HG03175 (cell line): ENCODE results near the gene PCDHGB2.
"Not testable (repeated sequence)": the region's sequence is repeated elsewhere in the genome, so short reads cannot be mapped to it uniquely, and the experiment has no call there.

Experiments
- ATAC-seq: cut with Tn5 transposase; IDR thresholded peaks from one replicate; pipeline ENCODE4 v1.9.1; 2021; ENCODE audit warnings: mild to moderate bottlenecking, moderate library complexity; ENCODE audit not compliant: unreplicated experiment

PCDHGB2 gene

DNA sequence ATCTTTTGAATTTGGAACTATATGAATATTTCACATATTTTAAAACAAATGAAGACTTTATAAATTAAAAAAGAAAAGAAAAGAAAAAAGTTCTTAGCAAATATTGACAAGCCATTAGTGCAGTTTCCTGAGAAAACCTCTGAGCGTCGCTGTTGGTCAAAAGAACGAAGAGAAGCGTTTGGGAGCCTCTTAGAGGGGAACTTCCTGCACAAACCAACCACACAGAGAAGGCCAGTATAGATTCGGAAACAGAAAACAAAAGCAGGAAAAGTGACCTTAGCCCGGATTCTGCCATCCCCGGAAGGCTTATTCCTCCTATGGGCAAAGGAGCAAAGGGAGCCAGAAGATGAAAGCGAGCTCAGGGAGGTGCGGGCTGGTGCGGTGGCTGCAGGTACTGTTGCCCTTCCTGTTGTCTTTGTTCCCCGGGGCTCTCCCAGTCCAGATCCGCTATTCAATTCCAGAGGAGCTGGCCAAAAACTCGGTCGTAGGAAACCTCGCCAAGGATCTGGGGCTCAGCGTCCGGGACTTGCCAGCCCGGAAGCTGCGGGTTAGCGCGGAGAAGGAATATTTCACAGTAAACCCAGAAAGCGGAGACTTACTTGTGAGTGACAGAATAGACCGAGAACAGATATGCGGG is at the start of gene PCDHGB2:
Gene PCDHGB2 (plus strand): TSS at position 205 of the 637 bp plus-strand sequence. CDS start 142 bp downstream, at position 347.
- ATAC-seq: peak; percentile 39

DNA sequence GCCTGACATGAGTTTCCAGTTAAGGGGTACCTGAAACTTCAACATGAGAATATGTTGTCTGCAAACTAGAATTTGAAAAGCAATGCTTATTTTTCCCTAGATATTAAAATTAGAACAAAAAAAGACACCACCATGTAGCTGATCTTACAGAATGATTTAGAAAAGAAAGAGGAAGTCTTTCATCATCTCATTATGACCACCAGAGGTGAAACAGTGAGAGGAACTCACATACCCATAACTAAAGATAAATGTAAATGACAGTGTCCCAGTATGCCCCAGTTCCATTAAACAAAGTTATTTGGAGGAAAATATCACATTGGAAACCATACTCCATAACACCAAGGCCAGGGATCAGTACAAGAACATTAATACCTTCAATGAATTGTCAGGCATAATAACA is 46.1 kb upstream of the PCDHGB2 start:
- ATAC-seq: no peak

DNA sequence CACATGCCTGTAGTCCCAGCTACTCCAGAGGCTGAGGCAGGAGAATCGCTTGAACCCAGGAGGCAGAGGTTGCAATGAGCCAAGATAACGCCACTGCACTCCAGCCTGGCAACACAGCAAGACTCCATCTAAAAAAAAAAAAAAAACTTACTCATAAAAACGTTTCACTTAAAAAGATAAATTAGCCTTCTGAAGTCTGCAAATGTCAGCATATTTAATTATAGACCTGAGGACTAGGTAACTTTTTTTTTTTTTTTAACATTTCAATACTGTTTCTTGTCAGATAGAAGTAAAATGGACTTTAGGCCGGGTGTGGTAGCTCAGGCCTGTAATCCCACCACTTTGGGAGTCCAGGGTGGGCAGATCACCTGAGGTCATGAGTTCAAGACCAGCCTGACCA is 42.8 kb upstream of the PCDHGB2 start:
- not testable (repeated sequence) for ATAC-seq

DNA sequence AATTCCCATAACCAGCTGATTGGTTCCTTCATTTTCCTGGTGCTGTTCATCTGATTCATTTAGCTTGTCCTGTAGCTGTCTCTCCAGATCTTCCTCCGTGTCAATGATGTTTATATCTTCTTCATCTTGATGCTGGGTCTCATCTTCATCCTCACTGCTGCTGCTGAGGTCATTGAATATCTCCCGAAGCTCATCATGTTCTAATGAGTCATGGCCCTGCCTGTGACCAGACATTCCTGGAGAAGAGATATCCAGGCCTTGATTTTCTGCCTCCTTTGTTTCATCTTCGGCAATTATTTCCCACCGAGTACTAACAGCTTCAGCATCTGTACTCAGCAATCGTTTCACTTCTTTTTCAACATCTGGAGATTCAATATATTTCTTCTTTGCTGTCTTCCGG is 40.6 kb upstream of the PCDHGB2 start:
- ATAC-seq: no peak

DNA sequence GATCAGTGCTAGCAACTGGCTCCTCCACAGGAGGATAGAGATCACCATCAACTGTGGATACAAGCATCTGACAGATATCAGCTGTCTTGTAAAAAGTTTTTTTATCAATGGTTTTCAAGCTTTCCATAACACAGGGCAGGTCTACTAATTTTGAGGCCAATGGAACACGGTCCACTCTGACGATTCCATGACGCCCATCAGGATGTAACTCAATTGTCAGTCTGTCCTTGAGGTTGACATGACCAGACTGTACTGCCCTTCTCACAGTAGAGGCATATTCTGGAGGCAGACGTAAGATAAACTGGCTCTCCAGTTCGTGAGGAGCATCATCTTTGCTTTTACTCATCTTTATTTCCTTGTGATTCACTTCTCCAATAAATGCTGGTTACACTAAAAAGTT is 40.1 kb upstream of the PCDHGB2 start:
- ATAC-seq: no peak

DNA sequence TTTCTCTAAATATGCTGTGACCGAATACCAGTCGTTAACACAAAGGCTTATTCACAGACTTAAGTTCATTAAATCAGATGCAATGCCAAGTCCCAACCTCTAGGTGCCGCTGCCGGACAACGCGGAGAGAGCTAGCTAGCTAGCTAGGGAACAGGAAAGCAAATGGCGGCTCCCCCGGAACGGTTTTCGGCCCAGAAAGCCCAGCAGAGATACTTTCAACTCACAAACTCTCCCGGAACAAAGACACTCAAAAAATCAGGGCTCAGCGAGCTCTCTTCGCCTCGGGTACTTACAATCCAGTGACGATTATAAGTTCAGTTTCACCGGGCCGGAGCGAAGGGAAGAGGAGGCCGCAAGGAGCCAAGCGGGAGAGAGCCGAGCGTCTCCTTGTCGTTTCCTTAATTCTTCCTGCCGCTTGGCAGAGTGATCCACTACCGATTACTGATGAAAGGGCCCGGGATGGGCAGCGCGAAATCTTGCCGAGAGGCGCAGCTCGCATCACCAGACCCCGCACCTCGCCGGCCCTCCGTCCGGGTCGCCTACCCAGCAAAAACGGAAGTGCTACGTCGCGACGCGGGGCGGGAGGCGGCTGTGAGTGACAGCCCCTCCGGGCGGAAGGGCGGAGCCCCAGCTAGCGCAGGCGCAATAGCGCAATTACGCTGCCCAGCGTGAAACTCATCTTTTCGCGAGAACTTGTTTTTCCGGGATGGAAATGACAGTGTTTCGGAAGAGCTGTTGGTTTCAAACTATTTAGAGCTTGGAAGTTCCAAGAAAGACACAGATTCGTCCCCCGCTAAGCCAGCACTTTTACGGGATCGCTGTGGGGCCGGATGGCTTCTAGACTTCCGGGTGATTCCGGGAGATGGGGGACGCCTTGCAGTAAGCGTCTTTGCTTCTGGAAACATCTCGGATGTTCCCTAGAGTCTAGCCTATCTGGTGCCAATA is 39.3 kb upstream of the PCDHGB2 start, which contains the start of gene TAF7:
Gene TAF7 (minus strand): TSS at position 560 of the 945 bp plus-strand sequence. CDS start 740 bp downstream, outside the sequence.
- peak; percentile 93 for ATAC-seq

DNA sequence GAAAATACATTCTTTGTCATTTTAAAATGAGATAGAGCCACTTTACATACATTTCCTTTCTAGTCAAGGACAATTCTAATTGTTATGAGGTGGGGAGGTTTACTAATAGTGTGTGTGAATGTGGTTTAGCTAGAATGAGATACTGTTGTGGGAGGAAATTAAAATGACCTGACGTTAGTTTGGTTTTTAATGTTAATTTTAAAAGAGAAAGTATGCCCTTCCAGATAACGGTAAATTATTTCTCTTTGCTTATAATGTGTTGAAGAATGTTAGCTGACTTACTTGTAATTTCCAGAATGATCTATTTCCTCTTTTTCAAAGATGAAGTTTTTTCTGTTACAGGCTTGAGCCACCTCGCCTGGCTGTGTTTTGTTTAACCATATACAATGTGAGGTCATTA is 37.5 kb upstream of the PCDHGB2 start:
- no peak for ATAC-seq

DNA sequence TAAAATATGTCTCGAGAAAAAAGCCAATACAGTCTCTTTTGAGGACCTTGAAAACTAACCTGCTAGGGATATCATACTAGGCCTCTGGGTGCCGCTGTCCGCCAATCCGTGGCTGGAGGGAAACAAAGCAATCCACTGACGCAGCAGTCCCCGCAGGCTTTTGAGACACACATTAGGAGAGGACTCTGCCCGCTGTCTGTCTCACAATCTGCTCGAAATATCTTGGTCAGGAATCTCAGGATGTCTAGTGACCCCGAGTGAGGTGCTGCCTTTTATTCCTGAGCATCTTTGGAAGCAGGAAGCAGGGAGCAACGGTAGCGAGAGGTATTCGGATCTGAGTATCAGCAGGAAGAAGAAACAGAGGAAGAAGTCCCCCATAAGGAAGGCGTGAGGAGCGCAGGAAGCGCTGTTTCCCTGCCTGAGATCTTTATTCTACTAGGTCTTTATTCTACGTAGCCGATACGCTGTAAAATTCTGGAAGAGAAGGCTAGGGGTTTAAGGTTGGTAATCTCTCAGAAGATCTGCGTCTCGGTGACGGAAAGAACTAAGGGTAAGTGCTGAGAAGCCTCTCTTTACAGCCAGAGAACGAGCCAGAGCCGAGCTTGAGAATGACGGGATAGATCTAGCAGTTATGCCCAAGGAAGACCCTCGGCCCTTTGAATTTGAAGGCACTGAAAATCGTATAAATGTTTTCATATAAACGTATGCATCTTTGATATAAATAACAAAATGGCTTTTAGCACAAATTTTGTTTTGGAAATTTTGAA is 33.5 kb upstream of the PCDHGB2 start:
- ATAC-seq: peak; percentile 80

DNA sequence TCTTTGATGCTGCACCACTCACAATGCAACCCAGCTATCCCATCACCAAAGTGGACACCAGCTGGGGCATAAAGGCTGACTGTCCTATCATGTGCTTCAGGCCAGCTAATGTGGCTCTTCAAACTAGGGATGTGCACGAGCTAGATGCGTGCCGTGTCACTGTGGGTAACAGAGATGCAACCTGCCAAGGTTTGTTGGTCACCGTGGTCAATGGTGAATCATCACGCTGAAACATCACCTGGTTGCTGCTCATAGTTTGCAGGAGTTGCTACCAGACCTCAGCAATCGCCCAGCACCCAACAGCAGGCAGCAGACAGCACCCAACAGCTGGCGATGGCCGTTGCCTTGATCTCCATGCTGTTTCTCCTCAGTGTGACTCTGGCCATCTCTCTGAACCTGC is 31.6 kb upstream of the PCDHGB2 start:
- no peak for ATAC-seq

DNA sequence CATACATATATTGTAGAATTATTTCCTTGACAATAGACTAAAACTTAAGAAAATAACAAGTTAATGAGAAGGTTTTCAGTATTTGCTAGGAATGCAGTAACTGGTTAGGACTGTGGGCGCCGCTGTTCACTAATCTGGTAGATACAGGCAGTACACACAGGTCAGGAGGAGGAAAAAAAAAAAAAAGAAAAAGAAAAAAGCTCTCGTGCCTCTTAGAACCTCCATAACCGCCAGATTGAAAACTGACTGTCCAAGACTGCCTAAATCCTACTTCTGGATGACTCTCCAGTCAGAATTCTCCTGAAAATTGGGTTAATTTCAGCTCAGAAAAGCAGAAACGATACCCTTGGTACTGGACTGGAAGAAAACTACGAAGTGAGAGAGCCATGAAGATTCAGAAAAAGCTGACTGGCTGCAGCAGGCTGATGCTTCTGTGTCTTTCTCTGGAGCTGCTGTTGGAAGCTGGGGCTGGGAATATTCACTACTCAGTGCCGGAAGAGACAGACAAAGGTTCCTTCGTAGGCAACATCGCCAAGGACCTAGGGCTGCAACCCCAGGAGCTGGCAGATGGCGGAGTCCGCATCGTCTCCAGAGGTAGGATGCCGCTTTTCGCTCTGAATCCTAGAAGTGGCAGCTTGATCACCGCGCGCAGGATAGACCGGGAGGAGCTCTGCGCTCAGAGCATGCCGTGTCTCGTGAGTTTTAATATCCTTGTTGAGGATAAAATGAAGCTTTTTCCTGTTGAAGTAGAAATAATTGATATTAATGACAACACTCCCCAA is 29.3 kb upstream of the PCDHGB2 start, which contains the start of gene PCDHGA1:
Gene PCDHGA1 (plus strand): TSS at position 216 of the 782 bp plus-strand sequence.
- no peak for ATAC-seq

DNA sequence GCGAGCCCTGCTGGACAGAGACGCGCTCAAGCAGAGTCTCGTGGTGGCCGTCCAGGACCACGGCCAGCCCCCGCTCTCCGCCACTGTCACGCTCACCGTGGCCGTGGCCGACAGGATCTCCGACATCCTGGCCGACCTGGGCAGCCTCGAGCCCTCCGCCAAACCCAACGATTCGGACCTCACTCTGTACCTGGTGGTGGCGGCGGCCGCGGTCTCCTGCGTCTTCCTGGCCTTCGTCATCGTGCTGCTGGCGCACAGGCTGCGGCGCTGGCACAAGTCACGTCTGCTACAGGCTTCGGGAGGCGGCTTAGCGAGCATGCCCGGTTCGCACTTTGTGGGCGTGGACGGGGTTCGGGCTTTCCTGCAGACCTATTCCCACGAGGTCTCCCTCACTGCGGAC is 27.2 kb upstream of the PCDHGB2 start:
- not testable (repeated sequence) for ATAC-seq

DNA sequence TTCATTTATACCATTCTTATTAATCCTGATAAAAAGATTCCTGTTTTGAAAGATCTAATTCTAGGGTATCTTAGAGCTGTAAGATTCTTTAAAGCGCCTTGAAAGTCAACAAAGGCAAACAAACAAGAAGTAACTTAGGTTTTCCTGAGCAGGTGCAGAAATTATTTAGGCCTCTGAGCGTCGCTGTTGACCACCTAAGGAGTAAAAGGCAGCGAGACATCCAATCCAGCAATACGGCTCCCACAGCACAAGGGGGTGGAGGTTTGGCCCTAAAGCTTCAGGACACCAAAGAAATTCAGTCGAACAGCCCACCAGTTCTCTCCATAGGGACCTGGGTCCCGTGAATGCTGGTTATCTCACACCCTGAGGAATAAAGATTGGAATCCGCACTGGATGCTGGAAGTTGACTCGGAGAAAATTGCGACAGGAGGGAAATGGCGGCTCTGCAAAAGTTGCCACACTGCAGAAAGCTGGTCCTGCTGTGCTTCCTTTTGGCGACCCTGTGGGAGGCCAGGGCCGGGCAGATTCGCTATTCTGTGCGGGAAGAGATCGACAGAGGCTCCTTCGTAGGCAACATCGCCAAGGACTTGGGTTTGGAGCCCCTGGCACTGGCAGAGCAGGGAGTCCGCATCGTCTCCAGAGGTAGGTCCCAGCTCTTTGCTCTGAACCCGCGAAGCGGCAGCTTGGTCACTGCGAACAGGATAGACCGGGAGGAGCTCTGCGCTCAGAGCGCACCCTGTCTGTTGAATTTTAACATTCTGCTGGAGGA is 21.1 kb upstream of the PCDHGB2 start, which contains the start of gene PCDHGA2:
Gene PCDHGA2 (plus strand): TSS at position 223 of the 769 bp plus-strand sequence.
- ATAC-seq: no peak

DNA sequence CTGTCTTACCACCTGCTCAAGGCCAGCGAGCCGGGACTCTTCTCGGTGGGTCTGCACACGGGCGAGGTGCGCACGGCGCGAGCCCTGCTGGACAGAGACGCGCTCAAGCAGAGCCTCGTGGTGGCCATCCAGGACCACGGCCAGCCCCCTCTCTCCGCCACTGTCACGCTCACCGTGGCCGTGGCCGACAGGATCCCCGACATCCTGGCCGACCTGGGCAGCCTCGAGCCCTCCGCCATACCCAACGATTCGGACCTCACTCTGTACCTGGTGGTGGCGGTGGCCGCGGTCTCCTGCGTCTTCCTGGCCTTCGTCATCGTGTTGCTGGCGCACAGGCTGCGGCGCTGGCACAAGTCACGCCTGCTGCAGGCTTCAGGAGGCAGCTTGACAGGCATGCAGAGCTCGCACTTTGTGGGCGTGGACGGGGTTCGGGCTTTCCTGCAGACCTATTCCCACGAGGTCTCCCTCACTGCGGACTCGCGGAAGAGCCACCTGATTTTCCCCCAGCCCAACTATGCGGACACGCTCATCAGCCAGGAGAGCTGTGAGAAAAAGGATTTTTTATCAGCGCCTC is 18.9 kb upstream of the PCDHGB2 start:
- not testable (repeated sequence) for ATAC-seq

DNA sequence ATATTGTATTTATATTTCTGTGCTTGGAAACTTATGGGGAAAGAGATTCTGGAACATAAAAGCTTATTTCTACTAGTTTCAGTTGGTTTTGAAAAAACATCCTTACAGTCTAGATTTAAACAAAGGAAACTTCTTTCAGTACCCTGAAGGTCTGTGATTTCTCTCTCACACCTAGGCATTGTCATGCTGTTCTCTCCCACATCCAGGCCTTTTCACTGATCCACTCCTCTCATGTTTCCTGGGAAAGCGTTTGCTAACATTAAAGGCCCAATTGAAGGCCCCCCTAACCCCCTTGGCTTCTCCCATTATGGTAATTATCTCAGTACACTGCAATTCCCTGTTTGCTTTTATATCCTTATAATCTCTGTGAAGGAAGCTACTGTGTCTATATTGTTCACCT is 17.0 kb upstream of the PCDHGB2 start:
- no peak for ATAC-seq

DNA sequence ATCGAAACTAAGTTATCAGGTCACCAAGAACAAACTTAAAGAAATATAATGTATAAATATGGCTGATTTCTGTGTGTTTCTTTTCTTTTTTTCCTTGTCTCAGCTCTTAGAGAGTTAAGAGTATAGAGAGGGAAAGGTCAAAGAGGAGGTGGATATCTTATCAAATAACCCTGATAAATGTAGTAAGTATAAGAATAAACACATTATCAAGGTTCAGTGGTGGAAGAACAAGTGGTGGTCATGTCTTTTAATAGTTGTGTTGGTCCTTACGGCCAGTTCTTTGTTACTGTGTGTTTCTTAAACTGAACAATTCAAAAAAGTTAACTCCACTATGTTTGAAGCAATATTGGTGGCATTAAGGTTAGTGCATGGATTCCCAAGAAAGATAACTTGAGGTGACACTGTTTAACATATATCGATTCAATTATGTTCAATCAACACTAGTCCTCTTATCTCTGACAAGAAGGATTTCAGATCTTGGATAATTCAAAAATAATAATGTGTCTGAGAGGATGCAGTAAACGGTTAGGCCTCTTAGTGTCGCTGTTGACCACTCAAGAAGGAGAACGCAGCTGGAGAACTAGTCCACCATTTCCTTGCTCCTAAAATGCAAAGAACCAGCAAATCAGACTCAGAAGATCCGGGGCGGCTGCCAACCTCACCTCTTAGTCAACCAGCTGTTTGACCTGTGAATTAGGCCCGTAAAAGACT is 16.4 kb upstream of the PCDHGB2 start, which contains the start of gene PCDHGA3:
Gene PCDHGA3 (plus strand): TSS at position 588 of the 711 bp plus-strand sequence. CDS start 205 bp downstream, outside the sequence.
- no peak for ATAC-seq

DNA sequence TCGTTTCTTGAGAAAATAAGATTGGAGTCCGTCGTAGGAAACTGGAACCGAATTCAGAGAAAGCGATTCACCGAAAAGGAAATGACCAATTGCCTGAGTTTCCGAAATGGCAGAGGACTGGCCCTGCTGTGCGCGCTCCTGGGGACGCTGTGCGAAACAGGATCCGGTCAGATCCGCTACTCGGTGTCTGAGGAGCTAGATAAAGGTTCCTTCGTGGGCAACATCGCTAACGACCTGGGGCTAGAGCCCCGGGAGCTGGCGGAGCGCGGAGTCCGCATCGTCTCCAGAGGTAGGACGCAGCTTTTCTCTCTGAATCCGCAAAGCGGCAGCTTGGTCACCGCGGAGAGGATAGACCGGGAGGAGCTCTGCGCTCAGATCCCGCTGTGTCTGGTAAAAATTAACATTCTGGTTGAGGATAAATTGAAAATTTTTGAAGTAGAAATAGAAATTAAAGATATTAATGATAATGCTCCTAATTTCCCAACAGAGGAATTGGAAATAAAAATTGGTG is 15.8 kb upstream of the PCDHGB2 start:
- ATAC-seq: no peak

DNA sequence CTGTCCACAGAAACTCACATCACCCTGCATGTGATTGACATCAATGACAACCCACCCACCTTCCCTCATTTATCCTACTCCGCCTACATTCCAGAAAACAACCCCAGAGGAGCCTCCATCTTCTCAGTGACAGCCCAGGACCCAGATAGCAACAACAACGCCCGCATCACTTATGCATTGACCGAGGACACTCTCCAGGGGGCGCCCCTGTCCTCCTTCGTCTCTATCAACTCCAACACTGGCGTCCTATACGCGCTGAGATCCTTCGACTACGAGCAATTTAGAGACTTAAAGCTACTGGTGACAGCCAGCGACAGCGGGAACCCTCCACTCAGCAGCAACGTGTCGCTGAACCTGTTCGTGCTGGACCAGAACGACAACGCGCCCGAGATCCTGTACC is 14.5 kb upstream of the PCDHGB2 start:
- no peak for ATAC-seq

DNA sequence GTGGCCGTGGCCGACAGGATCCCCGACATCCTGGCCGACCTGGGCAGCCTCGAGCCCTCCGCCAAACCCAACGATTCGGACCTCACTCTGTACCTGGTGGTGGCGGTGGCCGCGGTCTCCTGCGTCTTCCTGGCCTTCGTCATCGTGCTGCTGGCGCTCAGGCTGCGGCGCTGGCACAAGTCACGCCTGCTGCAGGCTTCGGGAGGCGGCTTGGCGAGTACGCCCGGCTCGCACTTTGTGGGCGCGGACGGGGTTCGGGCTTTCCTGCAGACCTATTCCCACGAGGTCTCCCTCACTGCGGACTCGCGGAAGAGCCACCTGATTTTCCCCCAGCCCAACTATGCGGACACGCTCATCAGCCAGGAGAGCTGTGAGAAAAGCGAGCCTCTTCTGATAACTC is 13.8 kb upstream of the PCDHGB2 start:
- ATAC-seq: not testable (repeated sequence)
